ENCODE measurements around the gene PPIAL4G.
A peak's percentile ranks its signal among the peaks of the same experiment; 100 is the strongest.
"Not testable (repeated sequence)": the region's sequence is repeated elsewhere in the genome, so short reads cannot be mapped to it uniquely, and the experiment has no call there.

PPIAL4G gene

GRCh38 chr1:148483029-148483428 lies at the start of gene PPIAL4G:
Gene PPIAL4G, minus strand, starts transcription at chr1:148483302. Its CDS starts 50 bp downstream, at chr1:148483252.
- not testable (repeated sequence) for DNase-seq

GRCh38 chr1:148532158-148532557 lies 49.1 kb upstream of the PPIAL4G start:
- DNase-seq = not testable (repeated sequence)

GRCh38 chr1:148529101-148529567 lies 46.0 kb upstream of the PPIAL4G start:
- DNase-seq = peak; percentile 65 to 84 (median 79)

- DNase-seq = not testable (repeated sequence)
Measured at GRCh38 chr1:148528591-148528990, 45.5 kb upstream of the PPIAL4G start.

- DNase-seq = not testable (repeated sequence)
Measured at GRCh38 chr1:148526587-148526986, 43.5 kb upstream of the PPIAL4G start.

- DNase-seq = not testable (repeated sequence)
Measured at GRCh38 chr1:148523205-148524144, 40.4 kb upstream of the PPIAL4G start.

GRCh38 chr1:148522561-148523204 lies 39.6 kb upstream of the PPIAL4G start:
- peak; percentile 92 to 98 (median 97) for DNase-seq

- DNase-seq = peak; percentile 75 to 90 (median 86)
Measured at GRCh38 chr1:148522072-148522471, 39.0 kb upstream of the PPIAL4G start.

GRCh38 chr1:148514310-148514709 lies 31.2 kb upstream of the PPIAL4G start:
- not testable (repeated sequence) for DNase-seq

- not testable (repeated sequence) for DNase-seq
Measured at GRCh38 chr1:148512571-148513184, 29.6 kb upstream of the PPIAL4G start.

GRCh38 chr1:148493933-148494332 lies 10.8 kb upstream of the PPIAL4G start:
- not testable (repeated sequence) for DNase-seq

GRCh38 chr1:148481134-148481533 lies 2.0 kb downstream of the PPIAL4G start:
- not testable (repeated sequence) for DNase-seq

GRCh38 chr1:148459694-148460093 lies 23.4 kb downstream of the PPIAL4G start:
- not testable (repeated sequence) for DNase-seq

GRCh38 chr1:148458901-148459581 lies 24.1 kb downstream of the PPIAL4G start:
- peak in 2 of 3 experiments; percentile 12 to 32 for DNase-seq

GRCh38 chr1:148458398-148458797 lies 24.7 kb downstream of the PPIAL4G start:
- DNase-seq = not testable (repeated sequence)

- not testable (repeated sequence) for DNase-seq
Measured at GRCh38 chr1:148452845-148453244, 30.3 kb downstream of the PPIAL4G start.

GRCh38 chr1:148439654-148440325 lies 43.3 kb downstream of the PPIAL4G start:
- not testable (repeated sequence) for DNase-seq

GRCh38 chr1:148435406-148435805 lies 47.7 kb downstream of the PPIAL4G start:
- no peak for DNase-seq

GRCh38 chr1:148434832-148435231 lies 48.3 kb downstream of the PPIAL4G start:
- DNase-seq = no peak

- not testable (repeated sequence) for DNase-seq
Measured at GRCh38 chr1:148432916-148433317, 50.2 kb downstream of the PPIAL4G start.
